ENCODE results near the gene RECK.

RECK gene

GRCh38 chr9:36118706-36119105, 82.0 kb downstream of the RECK start:
- no peak for TF ChIP-seq CTCF (IDR thresholded peaks at IDR 0.05; ENCODE audit: low read depth, low read length)
- no peak overlapping the region for H3K4me3 ChIP-seq (replicated peaks in 1 of 2; ENCODE audit: low read depth in 2 of 2, low read length in 2 of 2)
- DNase-seq (ENCODE audit: low read depth in 2 of 2), result no peak

- TF ChIP-seq CTCF (IDR thresholded peaks at IDR 0.05; ENCODE audit: low read depth, low read length), result no peak
- no peak for DNase-seq (ENCODE audit: low read depth in 2 of 2)
- no peak overlapping the region for H3K4me3 ChIP-seq (replicated peaks in 1 of 2; ENCODE audit: low read depth in 2 of 2, low read length in 2 of 2)
Measured at GRCh38 chr9:36119476-36119875, 82.8 kb downstream of the RECK start.

- DNase-seq (ENCODE audit: low read depth in 2 of 2), result no peak
- no peak overlapping the region for H3K4me3 ChIP-seq (replicated peaks in 1 of 2; ENCODE audit: low read depth in 2 of 2, low read length in 2 of 2)
- no peak for TF ChIP-seq CTCF (IDR thresholded peaks at IDR 0.05; ENCODE audit: low read depth, low read length)
Measured at GRCh38 chr9:36120705-36121104, 84.0 kb downstream of the RECK start.

GRCh38 chr9:36121971-36122370, 85.3 kb downstream of the RECK start:
- TF ChIP-seq CTCF (IDR thresholded peaks at IDR 0.05; ENCODE audit: low read depth, low read length), result no peak
- H3K4me3 ChIP-seq (replicated peaks in 1 of 2; ENCODE audit: low read depth in 2 of 2, low read length in 2 of 2), result no peak overlapping the region
- DNase-seq (ENCODE audit: low read depth in 2 of 2), result no peak

GRCh38 chr9:36123515-36123914, 86.8 kb downstream of the RECK start:
- DNase-seq (ENCODE audit: low read depth in 2 of 2), result no peak
- TF ChIP-seq CTCF (IDR thresholded peaks at IDR 0.05; ENCODE audit: low read depth, low read length), result no peak
- no peak overlapping the region for H3K4me3 ChIP-seq (replicated peaks in 1 of 2; ENCODE audit: low read depth in 2 of 2, low read length in 2 of 2)

- no peak overlapping the region for H3K4me3 ChIP-seq (replicated peaks in 1 of 2; ENCODE audit: low read depth in 2 of 2, low read length in 2 of 2)
- DNase-seq (ENCODE audit: low read depth in 2 of 2), result no peak
- TF ChIP-seq CTCF (IDR thresholded peaks at IDR 0.05; ENCODE audit: low read depth, low read length), result no peak
Measured at GRCh38 chr9:36125062-36125855, 88.5 kb downstream of the RECK start.

All from cardiac fibroblast (primary cell).